Body of pancreas (tissue), 4 donors: ENCODE results near the gene GOLGA6L2. TPM values are rescaled to one million over a fixed set of nuclear protein-coding genes. Genes with fewer than 3 reads are reported as not detected.

Experiments
- ATAC-seq: fragments of 150-250 bp; one replicate; pipeline ENCODE4 v1.9.1; 2016
- DNase-seq, 4 donors: peaks; one replicate each; pipeline ENCODE4 v3.0.0-alpha.2; 2019
- H3K27ac ChIP-seq, 4 donors: fragments of 200-600 bp; sonication (generic); 1 replicate in 3 of 4; 2 replicates in 1 of 4; pipeline versions ENCODE4 v1.5.1 to v1.6.1; 2016 to 2019; ENCODE audit warnings: mild to moderate bottlenecking in 1 of 4, mixed read lengths in 1 of 4, moderate library complexity in 1 of 4
- H3K27me3 ChIP-seq, 2 donors: fragments of 200-600 bp; sonication (generic); one replicate each; pipeline ENCODE4 v1.6.0; 2016; ENCODE audit warnings: mild to moderate bottlenecking in 1 of 2
- H3K36me3 ChIP-seq, 2 donors: fragments of 200-600 bp; sonication (generic); replicated peaks in 1 of 2; 2 replicates each; pipeline ENCODE4 v1.5.1; 2016; ENCODE audit warnings: low read depth in 2 of 2; ENCODE audit not compliant: insufficient read depth in 1 of 2
- H3K4me1 ChIP-seq: fragments of 200-600 bp; sonication (generic); one replicate; pipeline ENCODE4 v1.6.0; 2016
- H3K4me3 ChIP-seq, 2 donors: fragments of 200-600 bp; sonication (generic); 1 replicate in 1 of 2; 2 replicates in 1 of 2; pipeline ENCODE4 v1.5.1; 2016 to 2019
- H3K9me3 ChIP-seq, 3 donors: fragments of 200-600 bp; sonication (generic); 1 replicate in 2 of 3; 2 replicates in 1 of 3; pipeline ENCODE4 v1.5.1; 2016
- POLR2A ChIP-seq, 3 donors: fragments of 450-650 bp; IDR thresholded peaks; one replicate each; pipeline ENCODE4 v1.6.1; 2016; ENCODE audit warnings: antibody characterized with exemption in 3 of 3, mild to moderate bottlenecking in 2 of 3
- WGBS, 2 donors: methylation state at CpG; one replicate each; pipeline ENCODE4 v1.1.5; 2017; 5-methylcytosine and 5-hydroxymethylcytosine counted together
- intact Hi-C: fragments of 100-400 bp; cut with DNase I; formaldehyde crosslinking; loops from one replicate; pipeline ENCODE4 v1.15.1; 2023
- total RNA-seq, 2 donors: library from RNA; depleted of rRNA; stranded (reverse); fragments of >200 nt; gene quantifications; one replicate each; pipeline ENCODE4 v1.1.0, GENCODE V29; 2016
- TF ChIP-seq, protein P1 (sequence below), 7 experiments: fragments of 450-650 bp in 4 of 7; fragments of 200-600 bp in 3 of 7; sonication (generic) in 3 of 7; IDR thresholded peaks; one replicate each; pipeline ENCODE4 v1.5.1; 2016 to 2019; ENCODE audit warnings: antibody characterized with exemption in 7 of 7

Gene GOLGA6L2
- total RNA-seq: not detected

- H3K27ac ChIP-seq: no peak within 1 kb of the TSS
- H3K36me3 ChIP-seq: no peaks in the 10 kb centered on the region
- DNase-seq (no peak), ATAC-seq (no peak)
- H3K27me3 ChIP-seq: no peaks in the 10 kb centered on the region
- no peak within 1 kb of the TSS for H3K4me3 ChIP-seq
- WGBS, 2 donors: 69 to 79% methylated on average over 9 to 10 of the region's 10 CpGs
- no peaks in the 10 kb centered on the region for H3K4me1 ChIP-seq
- no peaks in the 10 kb centered on the region for H3K9me3 ChIP-seq
- intact Hi-C loops: no loop called here
- TF ChIP-seq, protein P1, sequence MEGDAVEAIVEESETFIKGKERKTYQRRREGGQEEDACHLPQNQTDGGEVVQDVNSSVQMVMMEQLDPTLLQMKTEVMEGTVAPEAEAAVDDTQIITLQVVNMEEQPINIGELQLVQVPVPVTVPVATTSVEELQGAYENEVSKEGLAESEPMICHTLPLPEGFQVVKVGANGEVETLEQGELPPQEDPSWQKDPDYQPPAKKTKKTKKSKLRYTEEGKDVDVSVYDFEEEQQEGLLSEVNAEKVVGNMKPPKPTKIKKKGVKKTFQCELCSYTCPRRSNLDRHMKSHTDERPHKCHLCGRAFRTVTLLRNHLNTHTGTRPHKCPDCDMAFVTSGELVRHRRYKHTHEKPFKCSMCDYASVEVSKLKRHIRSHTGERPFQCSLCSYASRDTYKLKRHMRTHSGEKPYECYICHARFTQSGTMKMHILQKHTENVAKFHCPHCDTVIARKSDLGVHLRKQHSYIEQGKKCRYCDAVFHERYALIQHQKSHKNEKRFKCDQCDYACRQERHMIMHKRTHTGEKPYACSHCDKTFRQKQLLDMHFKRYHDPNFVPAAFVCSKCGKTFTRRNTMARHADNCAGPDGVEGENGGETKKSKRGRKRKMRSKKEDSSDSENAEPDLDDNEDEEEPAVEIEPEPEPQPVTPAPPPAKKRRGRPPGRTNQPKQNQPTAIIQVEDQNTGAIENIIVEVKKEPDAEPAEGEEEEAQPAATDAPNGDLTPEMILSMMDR (IDR thresholded peaks at IDR 0.05): no peak
- TF ChIP-seq POLR2A (IDR thresholded peaks at IDR 0.05): no peak
Observed at GRCh38 chr15:23447107-23447500, at the start of gene GOLGA6L2. GOLGA6L2 (minus strand) TSS chr15:23447243; CDS start chr15:23447181, 62 bp downstream.

GRCh38 chr15:23484870-23485269, 37.8 kb upstream of the GOLGA6L2 start:
- H3K4me1 ChIP-seq: no peaks in the 10 kb centered on the region
- WGBS, 2 donors: 57 to 90% methylated on average over 2 of the region's 2 CpGs
- no peak for TF ChIP-seq POLR2A (IDR thresholded peaks at IDR 0.05)
- TF ChIP-seq, protein P1 (IDR thresholded peaks at IDR 0.05): no peak
- no peaks in the 10 kb centered on the region for H3K36me3 ChIP-seq
- no peak for ATAC-seq
- DNase-seq: no peak
- intact Hi-C loops: no loop called here
- H3K27ac ChIP-seq: no peak overlapping the region
- H3K27me3 ChIP-seq: no peaks in the 10 kb centered on the region
- H3K4me3 ChIP-seq: no peak overlapping the region
- no peaks in the 10 kb centered on the region for H3K9me3 ChIP-seq

GRCh38 chr15:23483821-23484299, 36.8 kb upstream of the GOLGA6L2 start:
- Histone ChIP-seq H3K9me3 (no peaks in the 10 kb centered on the region), H3K27ac (no peak overlapping the region), H3K27me3 (no peaks in the 10 kb centered on the region), H3K4me3 (no peak overlapping the region), H3K36me3 (no peaks in the 10 kb centered on the region), H3K4me1 (no peaks in the 10 kb centered on the region)
- intact Hi-C loops: no loop called here
- WGBS, 2 donors: 64 to 67% methylated on average over 2 of the region's 2 CpGs
- ATAC-seq: no peak
- TF ChIP-seq, protein P1 (IDR thresholded peaks at IDR 0.05): no peak
- TF ChIP-seq POLR2A (IDR thresholded peaks at IDR 0.05): no peak
- DNase-seq: no peak

- H3K9me3 ChIP-seq: no peaks in the 10 kb centered on the region
- no peaks in the 10 kb centered on the region for H3K4me1 ChIP-seq
- H3K4me3 ChIP-seq: no peak overlapping the region
- H3K36me3 ChIP-seq: no peaks in the 10 kb centered on the region
- DNase-seq: no peak
- intact Hi-C loops: no loop called here
- 44 to 67% methylated on average over 3 of the region's 3 CpGs for WGBS, 2 donors
- ATAC-seq: no peak
- TF ChIP-seq, protein P1 (IDR thresholded peaks at IDR 0.05): no peak
- TF ChIP-seq POLR2A (IDR thresholded peaks at IDR 0.05): no peak
- no peak overlapping the region for H3K27ac ChIP-seq
- H3K27me3 ChIP-seq: no peaks in the 10 kb centered on the region
Observed at GRCh38 chr15:23482764-23483489, 35.9 kb upstream of the GOLGA6L2 start.

- Histone ChIP-seq H3K27me3 (no peaks in the 10 kb centered on the region), H3K9me3 (no peaks in the 10 kb centered on the region), H3K27ac (no peak overlapping the region), H3K4me1 (no peaks in the 10 kb centered on the region), H3K36me3 (no peaks in the 10 kb centered on the region), H3K4me3 (no peak overlapping the region)
- ATAC-seq (no peak), DNase-seq (no peak)
- 69 to 83% methylated on average over 1 of the region's 1 CpG for WGBS, 2 donors
- TF ChIP-seq, protein P1 (IDR thresholded peaks at IDR 0.05): no peak
- TF ChIP-seq POLR2A (IDR thresholded peaks at IDR 0.05): no peak
- intact Hi-C loops: no loop called here
Observed at GRCh38 chr15:23482228-23482627, 35.2 kb upstream of the GOLGA6L2 start.
